H9 (cell line): Measurements from ENCODE around the gene KRT15. TPM values are rescaled to one million over a fixed set of nuclear protein-coding genes. Genes with fewer than 3 reads are reported as not detected.

Experiments
- DNase-seq: peaks from one replicate; pipeline ENCODE4 v3.0.0-alpha.2; 2017
- H2AFZ ChIP-seq: one replicate; pipeline ENCODE4 v1.6.1; 2013; ENCODE audit warnings: mild to moderate bottlenecking, low read length, control low read depth, moderate library complexity
- H2AK5ac ChIP-seq: 2 replicates; pipeline ENCODE4 v1.6.1; 2013; ENCODE audit warnings: low read length, control low read depth, mixed read lengths; ENCODE audit not compliant: insufficient read length
- H2BK120ac ChIP-seq: one replicate; pipeline ENCODE4 v1.6.1; 2013; ENCODE audit warnings: low read depth, mild to moderate bottlenecking, low read length, control low read depth, inconsistent platforms; ENCODE audit not compliant: poor library complexity, severe bottlenecking
- H2BK12ac ChIP-seq: 2 replicates; pipeline ENCODE4 v1.6.1; 2013; ENCODE audit warnings: low read length, control low read depth, mixed read lengths, low read depth; ENCODE audit not compliant: insufficient read length
- H2BK15ac ChIP-seq: 2 replicates; pipeline ENCODE4 v1.6.1; 2013; ENCODE audit warnings: low read depth, low read length, control low read depth
- H2BK20ac ChIP-seq: one replicate; pipeline ENCODE4 v1.6.1; 2013; ENCODE audit warnings: low read depth, mild to moderate bottlenecking, low read length, control low read depth, inconsistent platforms; ENCODE audit not compliant: poor library complexity, severe bottlenecking
- H2BK5ac ChIP-seq: 2 replicates; pipeline ENCODE4 v1.6.1; 2013; ENCODE audit warnings: low read length, control low read depth, mixed read lengths; ENCODE audit not compliant: insufficient read length
- H3K14ac ChIP-seq: 2 replicates; pipeline ENCODE4 v1.6.1; 2013; ENCODE audit warnings: low read length, control low read depth; ENCODE audit not compliant: insufficient read depth
- H3K18ac ChIP-seq: 2 replicates; pipeline ENCODE4 v1.6.1; 2013; ENCODE audit warnings: low read depth, mild to moderate bottlenecking, mixed read lengths, low read length, control low read depth; ENCODE audit not compliant: insufficient read length
- H3K23ac ChIP-seq: 2 replicates; pipeline ENCODE4 v1.6.1; 2013; ENCODE audit warnings: low read length, control low read depth, mixed read lengths, low read depth; ENCODE audit not compliant: insufficient read length
- H3K23me2 ChIP-seq: 2 replicates; pipeline ENCODE4 v1.6.1; 2013; ENCODE audit warnings: low read depth, mild to moderate bottlenecking, mixed read lengths, low read length, control low read depth; ENCODE audit not compliant: insufficient read length, poor library complexity, severe bottlenecking
- H3K27ac ChIP-seq: 2 replicates; pipeline ENCODE4 v1.5.1; 2013; ENCODE audit warnings: low read length, control low read depth, mixed read lengths, low read depth; ENCODE audit not compliant: insufficient read length
- H3K27me3 ChIP-seq: 2 replicates; pipeline ENCODE4 v1.6.1; 2013; ENCODE audit warnings: low read length, control low read depth, inconsistent platforms; ENCODE audit not compliant: insufficient read depth
- H3K4ac ChIP-seq: 2 replicates; pipeline ENCODE4 v1.6.1; 2013; ENCODE audit warnings: low read depth, mild to moderate bottlenecking, control low read depth, inconsistent platforms, low read length, moderate library complexity
- H3K4me1 ChIP-seq: 2 replicates; pipeline ENCODE4 v1.6.1; 2013; ENCODE audit warnings: low read length, control low read depth, inconsistent platforms; ENCODE audit not compliant: insufficient read depth
- H3K4me2 ChIP-seq: 2 replicates; pipeline ENCODE4 v1.6.1; 2013; ENCODE audit warnings: low read length, control low read depth, mixed read lengths; ENCODE audit not compliant: insufficient read length, insufficient read depth
- H3K56ac ChIP-seq: 2 replicates; pipeline ENCODE4 v1.6.1; 2013; ENCODE audit warnings: low read depth, mild to moderate bottlenecking, mixed read lengths, low read length, control low read depth; ENCODE audit not compliant: insufficient read length
- H3K79me1 ChIP-seq: 2 replicates; pipeline ENCODE4 v1.6.1; 2013; ENCODE audit warnings: low read depth, mild to moderate bottlenecking, moderate library complexity, low read length, control low read depth, inconsistent platforms; ENCODE audit not compliant: insufficient read depth, poor library complexity, severe bottlenecking
- H3K79me2 ChIP-seq: 2 replicates; pipeline ENCODE4 v1.6.1; 2013; ENCODE audit warnings: low read length, control low read depth, inconsistent platforms; ENCODE audit not compliant: insufficient read depth
- H3K9ac ChIP-seq: 2 replicates; pipeline ENCODE4 v1.6.1; 2013; ENCODE audit warnings: low read length, control low read depth, mixed read lengths; ENCODE audit not compliant: insufficient read length; ENCODE audit errors: extremely low read depth
- H3K9me3 ChIP-seq: one replicate; pipeline ENCODE4 v1.6.1; 2013; ENCODE audit warnings: low read depth, low read length, inconsistent platforms; ENCODE audit not compliant: control insufficient read depth
- H3T11ph ChIP-seq: one replicate; pipeline ENCODE4 v1.6.1; 2013; ENCODE audit warnings: mild to moderate bottlenecking, low read length, control low read depth, inconsistent platforms
- H4K20me1 ChIP-seq: one replicate; pipeline ENCODE4 v1.6.1; 2013; ENCODE audit not compliant: control insufficient read depth, insufficient read length, insufficient read depth
- H4K5ac ChIP-seq: 2 replicates; pipeline ENCODE4 v1.6.1; 2013; ENCODE audit warnings: low read depth, mild to moderate bottlenecking, mixed read lengths, low read length, control low read depth; ENCODE audit not compliant: insufficient read length
- H4K8ac ChIP-seq: replicated peaks from 2 replicates; pipeline ENCODE4 v1.6.1; 2013; ENCODE audit warnings: low read length, control low read depth, mixed read lengths, low read depth; ENCODE audit not compliant: insufficient read length
- H4K91ac ChIP-seq: 2 replicates; pipeline ENCODE4 v1.6.1; 2013; ENCODE audit warnings: low read depth, mild to moderate bottlenecking, moderate library complexity, mixed read lengths, low read length, control low read depth; ENCODE audit not compliant: insufficient read length
- H3K27ac Mint-ChIP-seq, 3 experiments: 2 replicates in 2 of 3; 3 replicates in 1 of 3; pipeline ENCODE4 v1.8.0; 2020 to 2021; ENCODE audit warnings: mixed read lengths in 3 of 3, mild to moderate bottlenecking in 1 of 3, moderate library complexity in 1 of 3
- H3K27me3 Mint-ChIP-seq: 2 replicates; pipeline ENCODE4 v1.8.0; 2021; ENCODE audit warnings: low read depth, mild to moderate bottlenecking, moderate library complexity, mixed read lengths
- H3K36me3 Mint-ChIP-seq, 3 experiments: 2 replicates in 2 of 3; 3 replicates in 1 of 3; pipeline ENCODE4 v1.8.0; 2020 to 2021; ENCODE audit warnings: low read depth in 3 of 3, mixed read lengths in 3 of 3; ENCODE audit not compliant: insufficient read depth in 1 of 3
- H3K4me1 Mint-ChIP-seq, 2 experiments: 2 replicates each; pipeline ENCODE4 v1.8.0; 2020; ENCODE audit warnings: mixed read lengths in 2 of 2
- H3K4me3 Mint-ChIP-seq, 2 experiments: 2 replicates in 1 of 2; 3 replicates in 1 of 2; pipeline ENCODE4 v1.8.0; 2020 to 2021; ENCODE audit warnings: mild to moderate bottlenecking in 2 of 2, mixed read lengths in 2 of 2, moderate library complexity in 1 of 2
- H3K9me3 Mint-ChIP-seq, 2 experiments: 2 replicates in 1 of 2; 3 replicates in 1 of 2; pipeline ENCODE4 v1.8.0; 2020; ENCODE audit warnings: mild to moderate bottlenecking in 2 of 2, mixed read lengths in 2 of 2, moderate library complexity in 1 of 2
- WGBS: extraction: QIAGEN DNeasy Blood & Tissue Kit; methylation state at CpG from one replicate; pipeline ENCODE4 v1.1.7; 2013; ENCODE audit warnings: missing lambda C conversion rate, low lambda C conversion rate, mixed read lengths; ENCODE audit not compliant: insufficient read length; ENCODE audit errors: extremely low coverage; 5-methylcytosine and 5-hydroxymethylcytosine counted together
- total RNA-seq: library from RNA; stranded (reverse); gene quantifications from 2 replicates; pipeline ENCODE4 v1.2.1, GENCODE V29; 2021
- TF ChIP-seq, protein P1 (sequence below): fragments of 200-600 bp; sonication (generic); conservative IDR thresholded peaks from 3 replicates; pipeline ENCODE4 v1.8.0; 2021; ENCODE audit warnings: antibody characterized with exemption, mild to moderate bottlenecking

Gene KRT15
- total RNA-seq, 1 experiment from 2014 or later: 0.87 TPM

DNA sequence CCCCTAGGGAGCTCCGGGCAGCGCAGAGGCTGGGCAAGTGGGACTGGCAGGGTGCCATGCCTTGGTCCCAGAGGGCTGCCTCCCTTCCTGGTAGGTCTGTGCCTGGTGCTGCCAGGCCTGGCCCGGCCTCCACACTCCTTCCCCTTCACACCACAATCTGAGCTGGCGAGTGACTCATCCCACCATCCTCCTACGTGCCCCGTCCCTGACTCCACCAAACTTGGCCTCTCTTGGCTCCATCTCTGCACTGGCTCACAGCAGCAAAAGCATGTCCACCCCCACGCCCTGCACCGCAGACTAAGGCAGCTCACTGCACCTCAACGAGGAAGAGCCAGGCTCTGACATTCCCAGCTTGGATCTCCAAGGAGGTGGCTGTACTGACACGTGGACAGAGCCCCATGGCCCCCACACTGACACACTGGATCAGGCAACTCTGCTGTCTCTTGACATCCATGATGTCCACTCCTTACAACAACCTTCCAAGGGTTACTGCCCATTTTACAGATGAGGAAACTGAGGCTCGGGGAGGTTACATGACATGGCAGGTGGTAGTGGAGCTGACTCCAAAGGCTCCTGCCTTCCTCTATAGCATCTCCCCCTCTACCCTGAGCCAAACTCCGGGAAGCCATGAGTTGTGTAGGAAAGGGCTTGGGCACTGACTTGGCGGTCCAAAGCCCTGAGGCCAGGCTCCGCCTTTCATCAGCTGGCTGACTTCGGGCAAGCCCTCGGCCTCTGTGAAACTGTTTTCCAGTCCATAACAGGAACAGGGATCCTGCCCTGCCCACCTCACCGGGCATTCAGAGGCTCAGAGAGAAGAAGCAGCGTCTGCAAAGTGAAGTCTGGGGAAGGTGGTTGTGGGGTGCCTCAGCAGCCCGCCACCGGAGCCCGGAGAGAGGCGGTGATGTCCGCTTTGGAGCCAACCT, 29.5 kb upstream of the KRT15 start:
- no peak overlapping the region for H4K5ac ChIP-seq
- no peaks in the 10 kb centered on the region for H3K27me3 ChIP-seq
- H3K9me3 ChIP-seq: no peaks in the 10 kb centered on the region
- H3K23ac ChIP-seq: no peak overlapping the region
- no peak overlapping the region for H2BK120ac ChIP-seq
- no peaks in the 10 kb centered on the region for H3K79me2 ChIP-seq
- H3T11ph ChIP-seq: no peak overlapping the region
- no peak for DNase-seq
- H3K18ac ChIP-seq: peak overlapping the region; percentile 3
- Mint-ChIP-seq H3K27ac (peak overlapping the region in 2 of 3 experiments; percentile 60 to 82; a peak in 2 of 7 replicates), H3K4me1 (peaks cover 29 to 44% of the 10 kb centered on the region in 2 experiments), H3K36me3 (peaks cover 0 to 13% (median 1%) of the 10 kb centered on the region in 3 experiments; a peak in 4 of 7 replicates), H3K27me3 (peaks cover 19% of the 10 kb centered on the region), H3K9me3 (peaks cover 3 to 13% of the 10 kb centered on the region in 2 experiments; a peak in 4 of 5 replicates), H3K4me3 (peak overlapping the region in 1 of 2 experiments; percentile 27; a peak in 3 of 5 replicates)
- H3K56ac ChIP-seq: no peak overlapping the region
- H3K4ac ChIP-seq: no peak overlapping the region
- no peaks in the 10 kb centered on the region for H3K4me1 ChIP-seq
- H2BK20ac ChIP-seq: no peak overlapping the region
- no peaks in the 10 kb centered on the region for H4K20me1 ChIP-seq
- no peak overlapping the region for H2AFZ ChIP-seq
- H2BK12ac ChIP-seq: no peak overlapping the region
- no peak overlapping the region for H3K4me2 ChIP-seq
- H3K23me2 ChIP-seq: no peaks in the 10 kb centered on the region
- H3K79me1 ChIP-seq: no peaks in the 10 kb centered on the region
- no CpG with 5 or more reads among the region's 23 CpGs for WGBS
- H3K9ac ChIP-seq: no peak overlapping the region
- H3K14ac ChIP-seq: 0 out of 2 replicates have a peak overlapping the region, but pooled peaks have one; percentile 55
- TF ChIP-seq, protein P1, sequence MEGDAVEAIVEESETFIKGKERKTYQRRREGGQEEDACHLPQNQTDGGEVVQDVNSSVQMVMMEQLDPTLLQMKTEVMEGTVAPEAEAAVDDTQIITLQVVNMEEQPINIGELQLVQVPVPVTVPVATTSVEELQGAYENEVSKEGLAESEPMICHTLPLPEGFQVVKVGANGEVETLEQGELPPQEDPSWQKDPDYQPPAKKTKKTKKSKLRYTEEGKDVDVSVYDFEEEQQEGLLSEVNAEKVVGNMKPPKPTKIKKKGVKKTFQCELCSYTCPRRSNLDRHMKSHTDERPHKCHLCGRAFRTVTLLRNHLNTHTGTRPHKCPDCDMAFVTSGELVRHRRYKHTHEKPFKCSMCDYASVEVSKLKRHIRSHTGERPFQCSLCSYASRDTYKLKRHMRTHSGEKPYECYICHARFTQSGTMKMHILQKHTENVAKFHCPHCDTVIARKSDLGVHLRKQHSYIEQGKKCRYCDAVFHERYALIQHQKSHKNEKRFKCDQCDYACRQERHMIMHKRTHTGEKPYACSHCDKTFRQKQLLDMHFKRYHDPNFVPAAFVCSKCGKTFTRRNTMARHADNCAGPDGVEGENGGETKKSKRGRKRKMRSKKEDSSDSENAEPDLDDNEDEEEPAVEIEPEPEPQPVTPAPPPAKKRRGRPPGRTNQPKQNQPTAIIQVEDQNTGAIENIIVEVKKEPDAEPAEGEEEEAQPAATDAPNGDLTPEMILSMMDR: no peak
- H2AK5ac ChIP-seq: no peak overlapping the region
- H2BK5ac ChIP-seq: no peak overlapping the region
- peak overlapping the region; percentile 58 for H4K8ac ChIP-seq
- no peak overlapping the region for H2BK15ac ChIP-seq
- H4K91ac ChIP-seq: no peak overlapping the region
- H3K27ac ChIP-seq: no peak overlapping the region
